Suprapubic skin (tissue), 4 donors: ENCODE results near the gene MCM8.

ENCODE experiments used
- EP300 ChIP-seq: sonication (generic); formaldehyde crosslinking; IDR thresholded peaks from one replicate; pipeline ENCODE4 v1.6.1; 2017; ENCODE audit warnings: antibody characterized with exemption
- POLR2A ChIP-seq, 2 donors: fragments of 450-650 bp; IDR thresholded peaks; one replicate each; pipeline ENCODE4 v1.6.1; 2017; ENCODE audit warnings: antibody characterized with exemption in 2 of 2, mild to moderate bottlenecking in 2 of 2, moderate library complexity in 2 of 2
- POLR2AphosphoS5 ChIP-seq, 3 donors: sonication (generic); formaldehyde crosslinking; IDR thresholded peaks; one replicate each; pipeline ENCODE4 v1.6.1; 2017; ENCODE audit warnings: antibody characterized with exemption in 3 of 3
- TF ChIP-seq, protein P1 (sequence below), 2 donors: fragments of 200-600 bp in 1 of 2; fragments of 450-650 bp in 1 of 2; sonication (generic) in 1 of 2; IDR thresholded peaks; one replicate each; pipeline ENCODE4 v1.5.1; 2016 to 2019; ENCODE audit warnings: antibody characterized with exemption in 2 of 2, mild to moderate bottlenecking in 1 of 2, moderate library complexity in 1 of 2

DNA sequence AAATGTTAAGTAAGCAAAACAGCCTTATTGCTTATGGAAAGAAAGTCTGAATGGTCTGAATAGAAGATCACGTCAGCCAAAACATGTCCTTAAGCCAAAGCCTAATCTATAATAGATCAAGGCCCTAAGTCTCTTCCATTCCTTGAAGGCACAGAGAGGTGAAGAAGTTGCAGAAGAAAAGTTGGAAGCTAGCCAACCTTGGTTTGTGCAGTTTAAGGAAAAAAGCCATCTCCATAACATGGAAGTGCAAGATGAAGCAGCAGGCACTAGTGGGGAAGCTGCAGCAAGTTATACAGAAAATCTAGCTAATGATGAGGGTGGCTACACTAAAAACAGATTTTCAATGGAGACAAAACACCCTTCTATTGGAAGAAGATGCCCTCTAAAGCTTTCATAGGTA is 74.3 kb downstream of the MCM8 start:
- TF ChIP-seq, protein P1, sequence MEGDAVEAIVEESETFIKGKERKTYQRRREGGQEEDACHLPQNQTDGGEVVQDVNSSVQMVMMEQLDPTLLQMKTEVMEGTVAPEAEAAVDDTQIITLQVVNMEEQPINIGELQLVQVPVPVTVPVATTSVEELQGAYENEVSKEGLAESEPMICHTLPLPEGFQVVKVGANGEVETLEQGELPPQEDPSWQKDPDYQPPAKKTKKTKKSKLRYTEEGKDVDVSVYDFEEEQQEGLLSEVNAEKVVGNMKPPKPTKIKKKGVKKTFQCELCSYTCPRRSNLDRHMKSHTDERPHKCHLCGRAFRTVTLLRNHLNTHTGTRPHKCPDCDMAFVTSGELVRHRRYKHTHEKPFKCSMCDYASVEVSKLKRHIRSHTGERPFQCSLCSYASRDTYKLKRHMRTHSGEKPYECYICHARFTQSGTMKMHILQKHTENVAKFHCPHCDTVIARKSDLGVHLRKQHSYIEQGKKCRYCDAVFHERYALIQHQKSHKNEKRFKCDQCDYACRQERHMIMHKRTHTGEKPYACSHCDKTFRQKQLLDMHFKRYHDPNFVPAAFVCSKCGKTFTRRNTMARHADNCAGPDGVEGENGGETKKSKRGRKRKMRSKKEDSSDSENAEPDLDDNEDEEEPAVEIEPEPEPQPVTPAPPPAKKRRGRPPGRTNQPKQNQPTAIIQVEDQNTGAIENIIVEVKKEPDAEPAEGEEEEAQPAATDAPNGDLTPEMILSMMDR (IDR thresholded peaks at IDR 0.05) = no peak
- TF ChIP-seq POLR2A (IDR thresholded peaks at IDR 0.05) (no peak), EP300 (no peak), POLR2AphosphoS5 (IDR thresholded peaks at IDR 0.05) (no peak)
